GM23338 (cell line): ENCODE data around the gene SLC25A12. TPM values are rescaled to one million over a fixed set of nuclear protein-coding genes. Genes with fewer than 3 reads are reported as not detected.

ENCODE experiments used
- ATAC-seq: fragments of 200-7000 bp; cut with Tn5 transposase; 3 replicates; pipeline ENCODE4 v1.9.1; 2020
- DNase-seq: peaks from one replicate; pipeline ENCODE4 v3.0.0-alpha.2; 2015; ENCODE audit warnings: low spot score
- H2AFZ ChIP-seq: fragments of 200-600 bp; sonication (generic); 2 replicates; pipeline ENCODE4 v1.8.0; 2016; ENCODE audit warnings: antibody characterized with exemption, mild to moderate bottlenecking, moderate library complexity
- H3F3A ChIP-seq: fragments of 200-600 bp; sonication (generic); replicated peaks from 2 replicates; pipeline ENCODE4 v1.8.0; 2017; ENCODE audit warnings: antibody characterized with exemption, mixed run types, low read depth
- H3K27ac ChIP-seq: fragments of 200-600 bp; sonication (generic); 2 replicates; pipeline ENCODE4 v1.6.1; 2016; ENCODE audit warnings: low read depth
- H3K27me3 ChIP-seq: fragments of 200-600 bp; sonication (generic); 2 replicates; pipeline ENCODE4 v1.8.0; 2016; ENCODE audit warnings: mild to moderate bottlenecking, mixed run types, moderate library complexity; ENCODE audit not compliant: insufficient read depth
- H3K36me3 ChIP-seq: fragments of 200-600 bp; sonication (generic); 2 replicates; pipeline ENCODE4 v1.8.0; 2016; ENCODE audit warnings: mild to moderate bottlenecking; ENCODE audit not compliant: insufficient read depth
- H3K4me1 ChIP-seq: fragments of 200-600 bp; sonication (generic); 2 replicates; pipeline ENCODE4 v1.8.0; 2016; ENCODE audit warnings: mild to moderate bottlenecking, moderate library complexity; ENCODE audit not compliant: insufficient read depth
- H3K4me2 ChIP-seq: fragments of 200-600 bp; sonication (generic); 2 replicates; pipeline ENCODE4 v1.7.1; 2017; ENCODE audit warnings: mixed run types
- H3K4me3 ChIP-seq: fragments of 200-600 bp; sonication (generic); 2 replicates; pipeline ENCODE4 v1.6.1; 2016; ENCODE audit warnings: mixed run types
- H3K79me2 ChIP-seq: fragments of 200-600 bp; sonication (generic); replicated peaks from 2 replicates; pipeline ENCODE4 v1.8.0; 2017; ENCODE audit warnings: mild to moderate bottlenecking; ENCODE audit not compliant: insufficient read depth
- H3K9me2 ChIP-seq: fragments of 200-600 bp; sonication (generic); 2 replicates; pipeline ENCODE4 v1.8.0; 2017; ENCODE audit not compliant: insufficient read depth
- H4K20me1 ChIP-seq: fragments of 200-600 bp; sonication (generic); replicated peaks from 2 replicates; pipeline ENCODE4 v1.8.0; 2017; ENCODE audit warnings: mild to moderate bottlenecking; ENCODE audit not compliant: insufficient read depth
- H3K27ac Mint-ChIP-seq: 2 replicates; pipeline ENCODE4 v1.8.0; 2020; ENCODE audit warnings: inconsistent platforms, mild to moderate bottlenecking, moderate library complexity, mixed read lengths
- H3K27me3 Mint-ChIP-seq: 3 replicates; pipeline ENCODE4 v1.8.0; 2022; ENCODE audit warnings: low read depth, mild to moderate bottlenecking, moderate library complexity, mixed read lengths, inconsistent platforms; ENCODE audit not compliant: insufficient read depth, poor library complexity
- H3K36me3 Mint-ChIP-seq: 3 replicates; pipeline ENCODE4 v1.8.0; 2021; ENCODE audit warnings: low read depth, mild to moderate bottlenecking, inconsistent platforms, moderate library complexity, mixed read lengths
- H3K4me1 Mint-ChIP-seq: 3 replicates; pipeline ENCODE4 v1.8.0; 2020; ENCODE audit warnings: mild to moderate bottlenecking, inconsistent platforms, mixed read lengths
- H3K4me3 Mint-ChIP-seq: 3 replicates; pipeline ENCODE4 v1.8.0; 2021; ENCODE audit warnings: moderate library complexity, mild to moderate bottlenecking, inconsistent platforms, mixed read lengths
- H3K9me3 Mint-ChIP-seq: 3 replicates; pipeline ENCODE4 v1.8.0; 2020; ENCODE audit warnings: moderate library complexity, mild to moderate bottlenecking, inconsistent platforms, mixed read lengths
- CREB1 ChIP-seq: fragments of 250-450 bp; sonication (Bioruptor Pico); IDR thresholded peaks from 2 replicates; pipeline ENCODE4 v1.5.0; 2020; ENCODE audit warnings: low read depth, mild to moderate bottlenecking, moderate library complexity
- EZH2 ChIP-seq: fragments of 200-600 bp; sonication (generic); IDR thresholded peaks from one replicate; pipeline ENCODE4 v1.8.0; 2017; ENCODE audit warnings: antibody characterized with exemption, mild to moderate bottlenecking, low read depth; ENCODE audit not compliant: unreplicated experiment
- EZH2phosphoT487 ChIP-seq: fragments of 200-600 bp; sonication (generic); IDR thresholded peaks from one replicate; pipeline ENCODE4 v1.8.1; 2018; ENCODE audit warnings: antibody characterized with exemption; ENCODE audit not compliant: unreplicated experiment
- JUNB ChIP-seq: IDR thresholded peaks from one replicate; pipeline ENCODE4 v1.6.1; 2016; ENCODE audit warnings: antibody characterized with exemption; ENCODE audit not compliant: unreplicated experiment
- NANOG ChIP-seq: IDR thresholded peaks from 2 replicates; pipeline ENCODE4 v1.6.1; 2016; ENCODE audit warnings: antibody characterized with exemption, borderline replicate concordance
- POLR2AphosphoS5 ChIP-seq: IDR thresholded peaks from 2 replicates; pipeline ENCODE4 v1.6.1; 2016; ENCODE audit warnings: antibody characterized with exemption, low read depth
- REST ChIP-seq: IDR thresholded peaks from one replicate; pipeline ENCODE4 v1.6.1; 2018; ENCODE audit warnings: antibody characterized with exemption; ENCODE audit not compliant: unreplicated experiment
- STAT1 ChIP-seq: IDR thresholded peaks from one replicate; pipeline ENCODE4 v1.6.1; 2016; ENCODE audit warnings: antibody characterized with exemption; ENCODE audit not compliant: unreplicated experiment
- ZNF114 ChIP-seq: fragments of 250-450 bp; sonication (Bioruptor Pico); IDR thresholded peaks from 2 replicates; pipeline ENCODE4 v1.5.0; 2020; ENCODE audit warnings: mild to moderate bottlenecking, moderate library complexity
- ZNF331 ChIP-seq: fragments of 250-450 bp; sonication (Bioruptor Pico); IDR thresholded peaks from 2 replicates; pipeline ENCODE4 v1.5.0; 2020; ENCODE audit warnings: low read depth, mild to moderate bottlenecking, moderate library complexity
- ZNF462 ChIP-seq: fragments of 250-450 bp; sonication (Bioruptor Pico); IDR thresholded peaks from 2 replicates; pipeline ENCODE4 v1.5.0; 2020; ENCODE audit warnings: mild to moderate bottlenecking, moderate library complexity
- polyA plus RNA-seq: library from polyadenylated mRNA; unstranded; fragments of >200 nt; fragmentation: Nextera tagmentation; extraction: Ambion mirVana; gene quantifications from 2 replicates; pipeline ENCODE4 v1.2.1, GENCODE V29; 2016
- total RNA-seq: library from RNA; depleted of rRNA; stranded (reverse); fragments of >200 nt; shearing (Covaris generic); gene quantifications from 2 replicates; pipeline ENCODE4 v1.2.3, GENCODE V29; 2014
- TF ChIP-seq, protein P1 (sequence below): IDR thresholded peaks from 2 replicates; pipeline ENCODE4 v1.6.1; 2016; ENCODE audit warnings: antibody characterized with exemption
- TF ChIP-seq, protein P2 (sequence below), 2 experiments: fragments of 200-600 bp in 1 of 2; sonication (generic) in 1 of 2; conservative IDR thresholded peaks; 2 replicates each; pipeline versions ENCODE4 v1.5.1 to v1.6.1; 2016 to 2017; ENCODE audit warnings: antibody characterized with exemption in 2 of 2, low read depth in 2 of 2, mild to moderate bottlenecking in 2 of 2, moderate library complexity in 1 of 2

Gene SLC25A12
- total and polyA plus RNA-seq, 2 experiments from 2014 or later, result 4.8 to 14.8 TPM

DNA sequence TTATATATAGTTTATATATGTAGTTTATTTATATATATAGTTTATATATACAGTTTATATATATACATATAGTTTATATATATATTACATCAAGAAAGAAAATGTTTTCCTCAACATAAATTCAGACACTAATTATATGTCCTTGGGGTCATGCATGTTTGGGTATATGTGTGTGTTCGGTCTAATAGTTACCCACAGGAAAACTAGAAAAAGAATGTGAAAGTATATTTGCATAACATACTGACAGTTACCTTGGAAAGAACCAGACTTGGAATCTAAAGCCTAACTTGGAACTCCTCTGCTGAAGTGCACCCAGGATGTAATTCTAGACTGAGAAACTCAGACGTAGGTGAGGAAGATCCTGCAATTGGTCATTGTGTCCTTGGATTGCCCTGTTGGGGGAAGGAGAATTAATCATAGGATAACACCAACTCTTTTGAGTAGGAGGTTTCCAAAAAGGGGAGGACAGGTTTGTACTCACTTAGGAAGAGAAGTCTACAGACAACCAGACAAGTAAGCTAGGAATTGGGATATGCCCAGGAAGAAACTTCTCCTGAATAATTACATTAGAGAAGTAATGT, 8.9 kb upstream of the SLC25A12 start:
- no peaks in the 10 kb centered on the region for H4K20me1 ChIP-seq
- H3K27me3 ChIP-seq, result no peaks in the 10 kb centered on the region; the same call in 1 of the 2 replicates
- no peaks in the 10 kb centered on the region for H3F3A ChIP-seq
- no peaks in the 10 kb centered on the region for H3K9me2 ChIP-seq
- no peak overlapping the region for H2AFZ ChIP-seq
- H3K79me2 ChIP-seq, result no peaks in the 10 kb centered on the region
- no peak overlapping the region for H3K27ac ChIP-seq
- Mint-ChIP-seq H3K27ac (no peak overlapping the region), H3K27me3 (peaks cover 3% of the 10 kb centered on the region), H3K9me3 (peaks cover 12% of the 10 kb centered on the region), H3K4me3 (no peak overlapping the region), H3K36me3 (peaks cover 3% of the 10 kb centered on the region; the same call in 1 of the 3 replicates), H3K4me1 (no peaks in the 10 kb centered on the region)
- H3K4me3 ChIP-seq, result no peak overlapping the region
- H3K36me3 ChIP-seq, result no peaks in the 10 kb centered on the region; the same call in 1 of the 2 replicates
- no peak for DNase-seq
- H3K4me1 ChIP-seq, result no peaks in the 10 kb centered on the region
- H3K4me2 ChIP-seq, result no peak overlapping the region
- no peak for TF ChIP-seq EZH2
- TF ChIP-seq EZH2phosphoT487, result no peak
- TF ChIP-seq NANOG, result no peak
- no peak for TF ChIP-seq CREB1 (CRISPR knock-in tag)
- TF ChIP-seq, protein P1, sequence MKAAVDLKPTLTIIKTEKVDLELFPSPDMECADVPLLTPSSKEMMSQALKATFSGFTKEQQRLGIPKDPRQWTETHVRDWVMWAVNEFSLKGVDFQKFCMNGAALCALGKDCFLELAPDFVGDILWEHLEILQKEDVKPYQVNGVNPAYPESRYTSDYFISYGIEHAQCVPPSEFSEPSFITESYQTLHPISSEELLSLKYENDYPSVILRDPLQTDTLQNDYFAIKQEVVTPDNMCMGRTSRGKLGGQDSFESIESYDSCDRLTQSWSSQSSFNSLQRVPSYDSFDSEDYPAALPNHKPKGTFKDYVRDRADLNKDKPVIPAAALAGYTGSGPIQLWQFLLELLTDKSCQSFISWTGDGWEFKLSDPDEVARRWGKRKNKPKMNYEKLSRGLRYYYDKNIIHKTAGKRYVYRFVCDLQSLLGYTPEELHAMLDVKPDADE, result no peak
- no peak for TF ChIP-seq REST
- no peak for TF ChIP-seq ZNF114 (CRISPR knock-in tag)
- TF ChIP-seq, protein P2, sequence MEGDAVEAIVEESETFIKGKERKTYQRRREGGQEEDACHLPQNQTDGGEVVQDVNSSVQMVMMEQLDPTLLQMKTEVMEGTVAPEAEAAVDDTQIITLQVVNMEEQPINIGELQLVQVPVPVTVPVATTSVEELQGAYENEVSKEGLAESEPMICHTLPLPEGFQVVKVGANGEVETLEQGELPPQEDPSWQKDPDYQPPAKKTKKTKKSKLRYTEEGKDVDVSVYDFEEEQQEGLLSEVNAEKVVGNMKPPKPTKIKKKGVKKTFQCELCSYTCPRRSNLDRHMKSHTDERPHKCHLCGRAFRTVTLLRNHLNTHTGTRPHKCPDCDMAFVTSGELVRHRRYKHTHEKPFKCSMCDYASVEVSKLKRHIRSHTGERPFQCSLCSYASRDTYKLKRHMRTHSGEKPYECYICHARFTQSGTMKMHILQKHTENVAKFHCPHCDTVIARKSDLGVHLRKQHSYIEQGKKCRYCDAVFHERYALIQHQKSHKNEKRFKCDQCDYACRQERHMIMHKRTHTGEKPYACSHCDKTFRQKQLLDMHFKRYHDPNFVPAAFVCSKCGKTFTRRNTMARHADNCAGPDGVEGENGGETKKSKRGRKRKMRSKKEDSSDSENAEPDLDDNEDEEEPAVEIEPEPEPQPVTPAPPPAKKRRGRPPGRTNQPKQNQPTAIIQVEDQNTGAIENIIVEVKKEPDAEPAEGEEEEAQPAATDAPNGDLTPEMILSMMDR (conservative IDR thresholded peaks at IDR 0.05; ENCODE audit: low read depth in 2 of 2), result no peak
- no peak for TF ChIP-seq POLR2AphosphoS5
- no peak for TF ChIP-seq ZNF462 (CRISPR knock-in tag)
- no peak for TF ChIP-seq STAT1
- no peak for TF ChIP-seq JUNB
- TF ChIP-seq ZNF331 (CRISPR knock-in tag), result no peak
- no peak for ATAC-seq
